ENCODE data around the gene NDUFS1. TPM values are rescaled to one million over a fixed set of nuclear protein-coding genes. Genes with fewer than 3 reads are reported as not detected.
"Not testable (repeated sequence)": the region's sequence is repeated elsewhere in the genome, so short reads cannot be mapped to it uniquely, and the experiment has no call there.

Gene NDUFS1
- total and polyA plus RNA-seq, 5 experiments from 2014 or later: 34.3 to 69.9 (median 45.9) TPM

- peaks cover 0 to 14% (median 0%) of the 10 kb centered on the region in 3 donors for H3K36me3 Mint-ChIP-seq
- peaks cover 20 to 49% (median 30%) of the 10 kb centered on the region in 4 donors for H3K4me1 Mint-ChIP-seq
- H3K27ac Mint-ChIP-seq: peak overlapping the region; percentile 37 to 100 (median 100)
- ATAC-seq (no peak), DNase-seq (no peak)
- H3K27me3 Mint-ChIP-seq: no peaks in the 10 kb centered on the region
- H3K4me3 Mint-ChIP-seq: peak overlapping the region; percentile 71 to 100 (median 99)
- no peaks in the 10 kb centered on the region for H3K9me3 Mint-ChIP-seq
- POLR2A ChIA-PET: interaction anchor here (0.5 to 5.3 kb wide), 12 partner anchors 8 to 1938 kb away, joined by 3 to 26 read pairs (median 4); partner anchors contain the start of genes EEF1B2, KLF7, NDUFS1 and PLEKHM3
Observed at GRCh38 chr2:206086716-206087350, 72.4 kb downstream of the NDUFS1 start.

GRCh38 chr2:206085742-206086445, 73.3 kb downstream of the NDUFS1 start, which contains the start of gene INO80D:
INO80D (minus strand) TSS chr2:206086174; CDS start chr2:206063016, 23,158 bp downstream.
- no peaks in the 10 kb centered on the region for H3K27me3 Mint-ChIP-seq
- peaks cover 0 to 14% (median 0%) of the 10 kb centered on the region in 3 donors for H3K36me3 Mint-ChIP-seq
- ATAC-seq (peak; percentile 91 to 95), DNase-seq (peak; percentile 65 to 94 (median 81))
- H3K4me3 Mint-ChIP-seq: peak within 1 kb of the TSS; percentile 97 to 100 (median 99)
- POLR2A ChIA-PET: interaction anchor here (0.5 to 5.3 kb wide), 12 partner anchors 9 to 1939 kb away, joined by 3 to 26 read pairs (median 3); partner anchors contain the start of genes EEF1B2, KLF7, NDUFS1 and PLEKHM3
- peak within 1 kb of the TSS; percentile 98 to 100 (median 100) for H3K27ac Mint-ChIP-seq
- no peaks in the 10 kb centered on the region for H3K9me3 Mint-ChIP-seq
- peaks cover 20 to 59% (median 39%) of the 10 kb centered on the region in 4 donors for H3K4me1 Mint-ChIP-seq

- ATAC-seq: peak; percentile 28 to 40
- POLR2A ChIA-PET: interaction anchor here (0.6 to 5.3 kb wide), 5 partner anchors 12 to 1940 kb away, joined by 3 to 26 read pairs (median 5); partner anchors contain the start of genes EEF1B2, NDUFS1 and PLEKHM3
- H3K36me3 Mint-ChIP-seq: peaks cover 0 to 8% (median 0%) of the 10 kb centered on the region in 3 donors
- H3K4me3 Mint-ChIP-seq: peak overlapping the region; percentile 97 to 100 (median 98)
- no peaks in the 10 kb centered on the region for H3K27me3 Mint-ChIP-seq
- H3K27ac Mint-ChIP-seq: peak overlapping the region; percentile 97 to 100 (median 99)
- peaks cover 22 to 60% (median 42%) of the 10 kb centered on the region in 4 donors for H3K4me1 Mint-ChIP-seq
- peak; percentile 21 to 75 (median 60) for DNase-seq
- no peaks in the 10 kb centered on the region for H3K9me3 Mint-ChIP-seq
Observed at GRCh38 chr2:206084870-206085741, 74.1 kb downstream of the NDUFS1 start.

GRCh38 chr2:206084439-206084869, 74.8 kb downstream of the NDUFS1 start:
- POLR2A ChIA-PET: interaction anchor here (0.6 to 5.3 kb wide), 2 partner anchors 24 to 75 kb away, joined by 5 to 26 read pairs; partner anchors contain the start of genes EEF1B2 and NDUFS1
- Mint-ChIP-seq H3K4me1 (peaks cover 28 to 66% (median 47%) of the 10 kb centered on the region in 4 donors), H3K4me3 (peak overlapping the region; percentile 93 to 99 (median 98)), H3K27me3 (no peaks in the 10 kb centered on the region), H3K9me3 (no peaks in the 10 kb centered on the region), H3K36me3 (peaks cover 0 to 4% (median 0%) of the 10 kb centered on the region in 3 donors), H3K27ac (peak overlapping the region; percentile 93 to 99 (median 98))
- peak in 4 of 10 donors; percentile 4 to 32 (median 16) for DNase-seq
- ATAC-seq: no peak

- DNase-seq (peak in 4 of 10 donors; percentile 17 to 31 (median 20)), ATAC-seq (no peak)
- peak overlapping the region; percentile 93 to 99 (median 98) for H3K4me3 Mint-ChIP-seq
- H3K27ac Mint-ChIP-seq: peak overlapping the region; percentile 93 to 99 (median 98)
- peaks cover 0 to 2% (median 0%) of the 10 kb centered on the region in 3 donors for H3K36me3 Mint-ChIP-seq
- H3K4me1 Mint-ChIP-seq: peaks cover 29 to 69% (median 47%) of the 10 kb centered on the region in 4 donors
- POLR2A ChIA-PET: interaction anchor here (0.5 to 5.3 kb wide), 6 partner anchors 23 to 76 kb away, joined by 3 to 26 read pairs (median 4); partner anchors contain the start of genes EEF1B2 and NDUFS1
- no peaks in the 10 kb centered on the region for H3K27me3 Mint-ChIP-seq
- no peaks in the 10 kb centered on the region for H3K9me3 Mint-ChIP-seq
Observed at GRCh38 chr2:206083602-206084438, 75.4 kb downstream of the NDUFS1 start.

GRCh38 chr2:206082298-206082843, 76.9 kb downstream of the NDUFS1 start:
- POLR2A ChIA-PET: no interaction called here
- Mint-ChIP-seq H3K4me1 (peaks cover 34 to 71% (median 54%) of the 10 kb centered on the region in 4 donors), H3K9me3 (no peaks in the 10 kb centered on the region)

GRCh38 chr2:206080927-206081326, 78.3 kb downstream of the NDUFS1 start:
- no peak for ATAC-seq
- Mint-ChIP-seq H3K36me3 (peaks cover 0 to 6% (median 0%) of the 10 kb centered on the region in 3 donors), H3K4me1 (peaks cover 29 to 68% (median 52%) of the 10 kb centered on the region in 4 donors), H3K4me3 (no peak overlapping the region), H3K27ac (peak overlapping the region in 3 of 10 donors; percentile 49 to 68 (median 54)), H3K9me3 (no peaks in the 10 kb centered on the region), H3K27me3 (no peaks in the 10 kb centered on the region)
- no peak for DNase-seq
- POLR2A ChIA-PET: no interaction called here

More at GRCh38 chr2:206082298-206082843, 76.9 kb downstream of the NDUFS1 start:
- H3K4me3 Mint-ChIP-seq: peak overlapping the region in 1 of 10 donors; percentile 45
- H3K27ac Mint-ChIP-seq: peak overlapping the region in 8 of 10 donors; percentile 13 to 67 (median 44)
- H3K27me3 Mint-ChIP-seq: no peaks in the 10 kb centered on the region
- ATAC-seq (no peak), DNase-seq (no peak)
- H3K36me3 Mint-ChIP-seq: peaks cover 0 to 2% (median 0%) of the 10 kb centered on the region in 3 donors

- H3K4me1 Mint-ChIP-seq: peaks cover 28 to 74% (median 56%) of the 10 kb centered on the region in 4 donors
- peaks cover 0 to 9% (median 0%) of the 10 kb centered on the region in 3 donors for H3K36me3 Mint-ChIP-seq
- POLR2A ChIA-PET: no interaction called here
- H3K27ac Mint-ChIP-seq: peak overlapping the region in 6 of 10 donors; percentile 9 to 35 (median 18)
- no peak for ATAC-seq
- no peaks in the 10 kb centered on the region for H3K9me3 Mint-ChIP-seq
- no peak for DNase-seq
- H3K4me3 Mint-ChIP-seq: peak overlapping the region in 1 of 10 donors; percentile 1
- H3K27me3 Mint-ChIP-seq: no peaks in the 10 kb centered on the region
Observed at GRCh38 chr2:206079699-206080465, 79.4 kb downstream of the NDUFS1 start.

- H3K9me3 Mint-ChIP-seq, DNase-seq, H3K4me3 Mint-ChIP-seq, H3K27me3 Mint-ChIP-seq, ATAC-seq, POLR2A ChIA-PET: not testable (repeated sequence)
- Mint-ChIP-seq H3K27ac (peak overlapping the region in 2 of 10 donors; percentile 7 to 71), H3K36me3 (peaks cover 0 to 18% (median 0%) of the 10 kb centered on the region in 3 donors), H3K4me1 (peaks cover 22 to 71% (median 51%) of the 10 kb centered on the region in 4 donors)
Observed at GRCh38 chr2:206077879-206078278, 81.4 kb downstream of the NDUFS1 start.

- POLR2A ChIA-PET: no interaction called here
- H3K4me3 Mint-ChIP-seq: no peak overlapping the region
Observed at GRCh38 chr2:206075113-206075512, 84.1 kb downstream of the NDUFS1 start.

More at GRCh38 chr2:206075113-206075512, 84.1 kb downstream of the NDUFS1 start:
- peaks cover 29 to 61% (median 49%) of the 10 kb centered on the region in 4 donors for H3K4me1 Mint-ChIP-seq
- H3K36me3 Mint-ChIP-seq: peaks cover 2 to 23% (median 4%) of the 10 kb centered on the region in 3 donors
- DNase-seq (no peak), ATAC-seq (no peak)
- H3K9me3 Mint-ChIP-seq: peaks cover 0 to 7% (median 0%) of the 10 kb centered on the region in 9 donors
- peak overlapping the region in 1 of 10 donors; percentile 4 for H3K27ac Mint-ChIP-seq
- H3K27me3 Mint-ChIP-seq: no peaks in the 10 kb centered on the region
